Nephron progenitor cell (in vitro differentiated cells): ENCODE measurements around the gene CDH8.

Source experiments
- DNase-seq: peaks from one replicate; pipeline ENCODE4 v3.0.0; 2021
- H3K27ac Mint-ChIP-seq: 2 replicates; pipeline ENCODE4 v1.8.0; 2021; ENCODE audit warnings: mild to moderate bottlenecking, moderate library complexity, mixed read lengths
- H3K27me3 Mint-ChIP-seq: 2 replicates; pipeline ENCODE4 v1.8.0; 2021; ENCODE audit warnings: mild to moderate bottlenecking, low read depth, mixed read lengths; ENCODE audit not compliant: poor library complexity
- H3K36me3 Mint-ChIP-seq: 2 replicates; pipeline ENCODE4 v1.8.0; 2021; ENCODE audit warnings: low read depth, mixed read lengths
- H3K4me1 Mint-ChIP-seq: 2 replicates; pipeline ENCODE4 v1.8.0; 2021; ENCODE audit warnings: mixed read lengths
- H3K4me3 Mint-ChIP-seq: 2 replicates; pipeline ENCODE4 v1.8.0; 2021; ENCODE audit warnings: mild to moderate bottlenecking, moderate library complexity, mixed read lengths
- H3K9me3 Mint-ChIP-seq: 2 replicates; pipeline ENCODE4 v1.8.0; 2021; ENCODE audit warnings: mild to moderate bottlenecking, moderate library complexity, mixed read lengths
- TF ChIP-seq, protein P1 (sequence below): fragments of 200-600 bp; sonication (generic); IDR thresholded peaks from 2 replicates; pipeline ENCODE4 v1.5.0; 2021; ENCODE audit warnings: antibody characterized with exemption

Gene CDH8

DNA sequence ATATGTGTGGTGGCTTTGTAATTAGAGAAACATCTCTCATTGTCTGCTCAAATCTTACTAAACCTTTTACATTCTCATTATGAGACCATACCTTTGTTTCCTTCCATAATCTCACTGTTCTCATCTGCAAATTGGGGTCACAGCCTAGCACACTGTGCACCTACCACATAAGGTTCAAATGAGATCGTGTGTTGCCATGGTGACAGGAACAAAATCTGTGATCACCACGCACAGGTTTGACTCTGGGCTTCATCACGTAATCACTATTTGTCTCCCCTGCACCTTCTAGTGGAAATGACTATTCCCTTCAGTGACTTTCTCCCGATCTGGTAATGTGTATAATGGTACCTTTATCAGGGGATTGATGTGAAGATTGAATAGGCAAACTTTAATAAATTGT is 26.1 kb downstream of the CDH8 start:
- H3K4me1 Mint-ChIP-seq: no peaks in the 10 kb centered on the region
- no peak for DNase-seq
- H3K27ac Mint-ChIP-seq: no peak overlapping the region
- no peaks in the 10 kb centered on the region for H3K9me3 Mint-ChIP-seq
- H3K36me3 Mint-ChIP-seq: no peaks in the 10 kb centered on the region
- H3K4me3 Mint-ChIP-seq: no peak overlapping the region
- no peaks in the 10 kb centered on the region for H3K27me3 Mint-ChIP-seq
- TF ChIP-seq, protein P1, sequence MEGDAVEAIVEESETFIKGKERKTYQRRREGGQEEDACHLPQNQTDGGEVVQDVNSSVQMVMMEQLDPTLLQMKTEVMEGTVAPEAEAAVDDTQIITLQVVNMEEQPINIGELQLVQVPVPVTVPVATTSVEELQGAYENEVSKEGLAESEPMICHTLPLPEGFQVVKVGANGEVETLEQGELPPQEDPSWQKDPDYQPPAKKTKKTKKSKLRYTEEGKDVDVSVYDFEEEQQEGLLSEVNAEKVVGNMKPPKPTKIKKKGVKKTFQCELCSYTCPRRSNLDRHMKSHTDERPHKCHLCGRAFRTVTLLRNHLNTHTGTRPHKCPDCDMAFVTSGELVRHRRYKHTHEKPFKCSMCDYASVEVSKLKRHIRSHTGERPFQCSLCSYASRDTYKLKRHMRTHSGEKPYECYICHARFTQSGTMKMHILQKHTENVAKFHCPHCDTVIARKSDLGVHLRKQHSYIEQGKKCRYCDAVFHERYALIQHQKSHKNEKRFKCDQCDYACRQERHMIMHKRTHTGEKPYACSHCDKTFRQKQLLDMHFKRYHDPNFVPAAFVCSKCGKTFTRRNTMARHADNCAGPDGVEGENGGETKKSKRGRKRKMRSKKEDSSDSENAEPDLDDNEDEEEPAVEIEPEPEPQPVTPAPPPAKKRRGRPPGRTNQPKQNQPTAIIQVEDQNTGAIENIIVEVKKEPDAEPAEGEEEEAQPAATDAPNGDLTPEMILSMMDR: no peak

DNA sequence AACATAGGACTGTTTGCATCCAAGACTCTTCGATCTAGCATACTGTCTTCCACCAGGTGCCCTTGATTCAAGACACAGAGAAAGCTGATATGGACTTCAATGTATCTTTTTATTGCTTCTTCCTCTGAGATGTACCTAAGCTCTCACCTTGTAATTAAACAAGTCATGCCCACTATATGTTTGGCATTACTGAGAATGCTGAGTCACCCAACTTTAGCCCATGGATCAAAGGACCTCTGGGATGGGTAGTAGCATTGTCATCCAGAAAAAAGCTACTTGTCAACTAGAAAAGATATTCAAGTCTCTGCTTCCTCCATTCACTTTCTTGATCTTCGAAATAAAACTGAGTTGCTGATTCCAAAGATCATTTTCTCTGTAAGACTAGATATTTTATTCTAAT is 37.8 kb downstream of the CDH8 start:
- H3K4me1 Mint-ChIP-seq: peaks cover 7% of the 10 kb centered on the region
- TF ChIP-seq, protein P1: no peak

DNA sequence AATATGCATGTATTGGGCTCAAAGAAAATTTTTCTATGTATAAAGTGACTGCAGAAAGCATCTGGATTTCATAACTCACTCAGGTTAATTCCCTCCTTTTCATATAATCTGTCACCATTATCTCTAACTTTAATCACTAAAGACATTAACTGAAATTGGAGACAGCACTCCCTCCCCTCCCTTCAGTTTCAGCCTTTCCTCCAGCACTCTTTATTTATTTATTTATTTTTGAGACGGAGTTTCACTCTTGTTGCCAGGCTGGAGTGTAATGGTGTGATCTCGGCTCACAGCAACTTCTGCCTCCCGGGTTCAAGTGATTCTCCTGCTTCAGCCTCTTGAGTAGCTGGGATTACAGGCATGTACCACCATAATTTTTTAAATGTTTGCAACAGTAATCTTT is 43.1 kb downstream of the CDH8 start:
- no peaks in the 10 kb centered on the region for H3K36me3 Mint-ChIP-seq
- H3K9me3 Mint-ChIP-seq: no peaks in the 10 kb centered on the region
- TF ChIP-seq, protein P1: no peak
- H3K4me3 Mint-ChIP-seq: no peak overlapping the region
- H3K4me1 Mint-ChIP-seq: peaks cover 8% of the 10 kb centered on the region
- H3K27me3 Mint-ChIP-seq: peaks cover 3% of the 10 kb centered on the region
- H3K27ac Mint-ChIP-seq: no peak overlapping the region
- no peak for DNase-seq

More for the DNA sequence above, 37.8 kb downstream of the CDH8 start:
- Mint-ChIP-seq H3K36me3 (no peaks in the 10 kb centered on the region), H3K4me3 (no peak overlapping the region), H3K9me3 (no peaks in the 10 kb centered on the region), H3K27ac (no peak overlapping the region), H3K27me3 (no peaks in the 10 kb centered on the region)
- no peak for DNase-seq

DNA sequence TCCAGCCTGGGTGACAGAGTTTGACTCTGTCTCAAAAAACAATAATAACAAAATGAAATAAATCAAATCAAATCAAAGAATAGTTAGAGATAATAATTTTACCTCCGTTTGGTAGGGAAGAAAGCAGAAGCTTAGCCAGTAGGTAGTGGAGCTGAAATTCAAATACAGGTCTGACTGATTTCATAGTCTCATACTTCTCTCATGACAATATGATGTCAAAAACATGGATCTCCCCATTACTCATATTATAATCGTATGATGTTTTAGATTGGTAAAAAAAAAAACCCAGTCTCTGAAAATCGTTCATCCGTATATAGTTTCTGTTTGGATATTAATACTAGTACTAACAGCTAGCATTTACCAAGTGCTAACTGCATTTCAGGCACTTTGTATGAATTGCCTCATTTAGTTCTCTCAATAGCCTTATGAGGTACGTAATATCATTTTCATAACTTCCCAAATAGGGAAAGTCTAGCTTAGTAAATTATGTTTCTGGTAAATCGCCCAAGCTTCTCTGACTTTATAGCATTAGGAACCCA is 48.7 kb downstream of the CDH8 start:
- no peak overlapping the region for H3K27ac Mint-ChIP-seq
- no peak for DNase-seq
- no peak overlapping the region for H3K4me3 Mint-ChIP-seq
- TF ChIP-seq, protein P1: no peak
- H3K27me3 Mint-ChIP-seq: peaks cover under 1% of the 10 kb centered on the region
- H3K9me3 Mint-ChIP-seq: no peaks in the 10 kb centered on the region
- H3K36me3 Mint-ChIP-seq: no peaks in the 10 kb centered on the region
- H3K4me1 Mint-ChIP-seq: peaks cover 9% of the 10 kb centered on the region

DNA sequence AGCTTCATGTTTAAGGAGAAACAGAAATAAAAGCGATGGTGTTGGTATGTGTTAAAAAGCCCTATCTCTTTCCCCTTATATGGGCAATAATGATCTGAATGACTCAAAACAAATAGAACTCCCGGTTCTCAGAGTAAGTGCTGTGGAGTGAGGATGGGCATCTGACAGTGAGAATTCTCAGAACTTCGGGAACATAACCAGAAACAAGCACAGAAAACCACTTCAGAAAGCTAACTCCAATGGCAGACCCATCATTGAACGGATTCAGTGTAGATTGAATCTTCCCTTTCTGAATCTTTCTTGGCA is 67.2 kb downstream of the CDH8 start:
- no peak for DNase-seq
- Mint-ChIP-seq H3K27me3 (no peaks in the 10 kb centered on the region), H3K36me3 (peaks cover 4% of the 10 kb centered on the region), H3K4me1 (no peaks in the 10 kb centered on the region), H3K27ac (no peak overlapping the region), H3K9me3 (peaks cover 15% of the 10 kb centered on the region), H3K4me3 (no peak overlapping the region)
- TF ChIP-seq, protein P1: no peak

DNA sequence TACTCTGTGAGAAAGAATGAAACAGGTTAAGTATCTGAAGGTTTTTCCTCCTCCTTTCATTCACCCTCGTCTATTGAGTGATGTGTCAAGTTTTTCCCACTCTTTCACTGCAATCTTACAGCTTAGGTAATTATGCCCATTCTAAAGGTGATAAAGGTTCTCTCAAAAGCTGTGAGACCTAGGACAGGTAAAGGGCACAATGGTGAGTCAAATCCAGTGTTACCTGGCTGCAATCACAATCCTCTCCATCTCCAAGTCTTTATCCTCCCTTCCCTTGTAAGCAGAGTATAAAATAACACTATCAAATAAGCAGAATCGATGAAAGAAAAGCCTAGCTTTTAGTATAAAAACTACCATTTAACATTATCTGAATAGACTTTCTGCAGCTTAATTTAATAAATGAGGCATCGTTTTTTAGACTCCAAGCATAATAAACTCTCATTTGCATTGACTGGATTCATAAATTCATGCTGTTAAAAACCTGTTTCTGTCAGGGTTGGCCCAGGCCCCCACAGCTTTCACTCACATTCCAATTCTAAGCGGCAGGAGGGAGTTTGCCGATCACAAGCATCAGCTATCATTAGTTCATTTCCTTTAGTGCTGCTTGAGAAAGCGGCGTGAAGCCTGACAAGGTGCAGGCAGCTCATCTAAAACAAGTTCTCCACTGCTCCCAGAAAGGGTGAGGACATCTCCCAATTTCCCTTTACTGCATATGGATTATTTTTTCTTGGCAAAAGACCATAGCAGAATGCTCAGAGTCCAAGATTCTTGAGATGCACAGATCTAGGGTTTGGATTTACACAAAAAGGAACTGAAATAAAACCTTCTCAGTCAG is 67.8 kb downstream of the CDH8 start:
- Mint-ChIP-seq H3K27ac (no peak overlapping the region), H3K9me3 (peaks cover 15% of the 10 kb centered on the region), H3K36me3 (peaks cover 4% of the 10 kb centered on the region), H3K4me1 (no peaks in the 10 kb centered on the region), H3K27me3 (no peaks in the 10 kb centered on the region), H3K4me3 (no peak overlapping the region)
- no peak for DNase-seq
- TF ChIP-seq, protein P1: no peak
